K562 (cell line): ENCODE measurements around the gene ATXN10. TPM values are rescaled to one million over a fixed set of nuclear protein-coding genes. Genes with fewer than 3 reads are reported as not detected.

Experiments
- BCL6 ChIP-seq: fragments of 250-450 bp; sonication (Bioruptor Pico); IDR thresholded peaks from 2 replicates; pipeline ENCODE4 v1.4.0; 2020
- GTF3C2 ChIP-seq: IDR thresholded peaks from 3 replicates; pipeline ENCODE4 v1.6.1; 2011; ENCODE audit warnings: borderline replicate concordance, mild to moderate bottlenecking, moderate library complexity; ENCODE audit not compliant: insufficient read length; ENCODE audit errors: extremely low read depth
- SLC30A9 ChIP-seq: fragments of 250-450 bp; sonication (Bioruptor Pico); IDR thresholded peaks from 2 replicates; pipeline ENCODE4 v1.8.0; 2022; ENCODE audit warnings: mild to moderate bottlenecking, moderate library complexity
- ZBTB1 ChIP-seq: sonication (generic); formaldehyde crosslinking; IDR thresholded peaks from 2 replicates; pipeline ENCODE4 v1.8.1; 2023; ENCODE audit warnings: missing genetic modification reagents, low read depth, mild to moderate bottlenecking, borderline replicate concordance
- ZNF224 ChIP-seq: sonication (generic); formaldehyde crosslinking; IDR thresholded peaks from 2 replicates; pipeline ENCODE4 v1.8.0; 2022; ENCODE audit warnings: mild to moderate bottlenecking, missing genetic modification reagents
- polyA plus RNA-seq, 8 experiments: library from polyadenylated mRNA; depleted of rRNA in 4 of 8; stranded (reverse) in 5 of 8; unstranded in 3 of 8; fragments of >200 nt; fragmentation: Nextera tagmentation in 2 of 8; fragmentation: Illumina TruSeq in 1 of 8; extraction: Ambion mirVana in 2 of 8; extraction: Trizol in 1 of 8; gene quantifications; 2 replicates each; pipeline versions ENCODE4 v1.2.1 to v1.2.3, GENCODE V29; 2011 to 2014; ENCODE audit warnings: inconsistent platforms in 1 of 8, missing spikeins in 1 of 8
- total RNA-seq, 7 experiments: library from RNA; depleted of rRNA in 6 of 7; stranded (reverse); fragments of >200 nt in 6 of 7; fragmentation: Illumina TruSeq in 2 of 7; extraction: Trizol in 2 of 7; gene quantifications; 2 replicates each; pipeline versions ENCODE4 v1.2.1 to v1.2.3, GENCODE V29; 2011 to 2021; ENCODE audit warnings: low replicate concordance in 1 of 7
- TF ChIP-seq, protein P1 (sequence below): IDR thresholded peaks from 2 replicates; pipeline ENCODE4 v1.6.1; 2016; ENCODE audit warnings: missing genetic modification characterization, missing compliant biosample characterization

The ATXN10 gene
- total and polyA plus RNA-seq, 9 of the 15 experiments (the other 6 are each of a cell fraction or from before 2014, with no cell fraction given), result 11.5 to 190 (median 33.6) TPM

GRCh38 chr22:45678961-45679912 lies 7.6 kb downstream of the ATXN10 start (continued):
- TF ChIP-seq GTF3C2, result no peak
- TF ChIP-seq, protein P1, sequence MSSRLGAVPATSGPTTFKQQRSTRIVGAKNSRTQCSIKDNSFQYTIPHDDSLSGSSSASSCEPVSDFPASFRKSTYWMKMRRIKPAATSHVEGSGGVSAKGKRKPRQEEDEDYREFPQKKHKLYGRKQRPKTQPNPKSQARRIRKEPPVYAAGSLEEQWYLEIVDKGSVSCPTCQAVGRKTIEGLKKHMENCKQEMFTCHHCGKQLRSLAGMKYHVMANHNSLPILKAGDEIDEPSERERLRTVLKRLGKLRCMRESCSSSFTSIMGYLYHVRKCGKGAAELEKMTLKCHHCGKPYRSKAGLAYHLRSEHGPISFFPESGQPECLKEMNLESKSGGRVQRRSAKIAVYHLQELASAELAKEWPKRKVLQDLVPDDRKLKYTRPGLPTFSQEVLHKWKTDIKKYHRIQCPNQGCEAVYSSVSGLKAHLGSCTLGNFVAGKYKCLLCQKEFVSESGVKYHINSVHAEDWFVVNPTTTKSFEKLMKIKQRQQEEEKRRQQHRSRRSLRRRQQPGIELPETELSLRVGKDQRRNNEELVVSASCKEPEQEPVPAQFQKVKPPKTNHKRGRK (tag), result no peak
- TF ChIP-seq BCL6 (CRISPR knock-in tag), result no peak
- no peak for TF ChIP-seq ZBTB1 (CRISPR knock-in tag)
- TF ChIP-seq SLC30A9 (CRISPR knock-in tag), result no peak
- no peak for TF ChIP-seq ZNF224 (CRISPR knock-in tag)
- TF ChIP-seq, all 486 proteins: peak for 0
